H9 (cell line): ENCODE measurements around the gene ZBTB16. TPM values are rescaled to one million over a fixed set of nuclear protein-coding genes. Genes with fewer than 3 reads are reported as not detected.

ENCODE experiments used
- DNase-seq: peaks from one replicate; pipeline ENCODE4 v3.0.0-alpha.2; 2017
- H2AFZ ChIP-seq: one replicate; pipeline ENCODE4 v1.6.1; 2013; ENCODE audit warnings: mild to moderate bottlenecking, low read length, control low read depth, moderate library complexity
- H2AK5ac ChIP-seq: 2 replicates; pipeline ENCODE4 v1.6.1; 2013; ENCODE audit warnings: low read length, control low read depth, mixed read lengths; ENCODE audit not compliant: insufficient read length
- H2BK120ac ChIP-seq: one replicate; pipeline ENCODE4 v1.6.1; 2013; ENCODE audit warnings: low read depth, mild to moderate bottlenecking, low read length, control low read depth, inconsistent platforms; ENCODE audit not compliant: poor library complexity, severe bottlenecking
- H2BK12ac ChIP-seq: 2 replicates; pipeline ENCODE4 v1.6.1; 2013; ENCODE audit warnings: low read length, control low read depth, mixed read lengths, low read depth; ENCODE audit not compliant: insufficient read length
- H2BK15ac ChIP-seq: 2 replicates; pipeline ENCODE4 v1.6.1; 2013; ENCODE audit warnings: low read depth, low read length, control low read depth
- H2BK20ac ChIP-seq: one replicate; pipeline ENCODE4 v1.6.1; 2013; ENCODE audit warnings: low read depth, mild to moderate bottlenecking, low read length, control low read depth, inconsistent platforms; ENCODE audit not compliant: poor library complexity, severe bottlenecking
- H2BK5ac ChIP-seq: 2 replicates; pipeline ENCODE4 v1.6.1; 2013; ENCODE audit warnings: low read length, control low read depth, mixed read lengths; ENCODE audit not compliant: insufficient read length
- H3K14ac ChIP-seq: 2 replicates; pipeline ENCODE4 v1.6.1; 2013; ENCODE audit warnings: low read length, control low read depth; ENCODE audit not compliant: insufficient read depth
- H3K18ac ChIP-seq: 2 replicates; pipeline ENCODE4 v1.6.1; 2013; ENCODE audit warnings: low read depth, mild to moderate bottlenecking, mixed read lengths, low read length, control low read depth; ENCODE audit not compliant: insufficient read length
- H3K23ac ChIP-seq: 2 replicates; pipeline ENCODE4 v1.6.1; 2013; ENCODE audit warnings: low read length, control low read depth, mixed read lengths, low read depth; ENCODE audit not compliant: insufficient read length
- H3K23me2 ChIP-seq: 2 replicates; pipeline ENCODE4 v1.6.1; 2013; ENCODE audit warnings: low read depth, mild to moderate bottlenecking, mixed read lengths, low read length, control low read depth; ENCODE audit not compliant: insufficient read length, poor library complexity, severe bottlenecking
- H3K27ac ChIP-seq: 2 replicates; pipeline ENCODE4 v1.5.1; 2013; ENCODE audit warnings: low read length, control low read depth, mixed read lengths, low read depth; ENCODE audit not compliant: insufficient read length
- H3K27me3 ChIP-seq: 2 replicates; pipeline ENCODE4 v1.6.1; 2013; ENCODE audit warnings: low read length, control low read depth, inconsistent platforms; ENCODE audit not compliant: insufficient read depth
- H3K4ac ChIP-seq: 2 replicates; pipeline ENCODE4 v1.6.1; 2013; ENCODE audit warnings: low read depth, mild to moderate bottlenecking, control low read depth, inconsistent platforms, low read length, moderate library complexity
- H3K4me1 ChIP-seq: 2 replicates; pipeline ENCODE4 v1.6.1; 2013; ENCODE audit warnings: low read length, control low read depth, inconsistent platforms; ENCODE audit not compliant: insufficient read depth
- H3K4me2 ChIP-seq: 2 replicates; pipeline ENCODE4 v1.6.1; 2013; ENCODE audit warnings: low read length, control low read depth, mixed read lengths; ENCODE audit not compliant: insufficient read length, insufficient read depth
- H3K56ac ChIP-seq: 2 replicates; pipeline ENCODE4 v1.6.1; 2013; ENCODE audit warnings: low read depth, mild to moderate bottlenecking, mixed read lengths, low read length, control low read depth; ENCODE audit not compliant: insufficient read length
- H3K79me1 ChIP-seq: 2 replicates; pipeline ENCODE4 v1.6.1; 2013; ENCODE audit warnings: low read depth, mild to moderate bottlenecking, moderate library complexity, low read length, control low read depth, inconsistent platforms; ENCODE audit not compliant: insufficient read depth, poor library complexity, severe bottlenecking
- H3K79me2 ChIP-seq: 2 replicates; pipeline ENCODE4 v1.6.1; 2013; ENCODE audit warnings: low read length, control low read depth, inconsistent platforms; ENCODE audit not compliant: insufficient read depth
- H3K9ac ChIP-seq: 2 replicates; pipeline ENCODE4 v1.6.1; 2013; ENCODE audit warnings: low read length, control low read depth, mixed read lengths; ENCODE audit not compliant: insufficient read length; ENCODE audit errors: extremely low read depth
- H3K9me3 ChIP-seq: one replicate; pipeline ENCODE4 v1.6.1; 2013; ENCODE audit warnings: low read depth, low read length, inconsistent platforms; ENCODE audit not compliant: control insufficient read depth
- H3T11ph ChIP-seq: one replicate; pipeline ENCODE4 v1.6.1; 2013; ENCODE audit warnings: mild to moderate bottlenecking, low read length, control low read depth, inconsistent platforms
- H4K20me1 ChIP-seq: one replicate; pipeline ENCODE4 v1.6.1; 2013; ENCODE audit not compliant: control insufficient read depth, insufficient read length, insufficient read depth
- H4K5ac ChIP-seq: 2 replicates; pipeline ENCODE4 v1.6.1; 2013; ENCODE audit warnings: low read depth, mild to moderate bottlenecking, mixed read lengths, low read length, control low read depth; ENCODE audit not compliant: insufficient read length
- H4K8ac ChIP-seq: replicated peaks from 2 replicates; pipeline ENCODE4 v1.6.1; 2013; ENCODE audit warnings: low read length, control low read depth, mixed read lengths, low read depth; ENCODE audit not compliant: insufficient read length
- H4K91ac ChIP-seq: 2 replicates; pipeline ENCODE4 v1.6.1; 2013; ENCODE audit warnings: low read depth, mild to moderate bottlenecking, moderate library complexity, mixed read lengths, low read length, control low read depth; ENCODE audit not compliant: insufficient read length
- H3K27ac Mint-ChIP-seq, 3 experiments: 2 replicates in 2 of 3; 3 replicates in 1 of 3; pipeline ENCODE4 v1.8.0; 2020 to 2021; ENCODE audit warnings: mixed read lengths in 3 of 3, mild to moderate bottlenecking in 1 of 3, moderate library complexity in 1 of 3
- H3K27me3 Mint-ChIP-seq: 2 replicates; pipeline ENCODE4 v1.8.0; 2021; ENCODE audit warnings: low read depth, mild to moderate bottlenecking, moderate library complexity, mixed read lengths
- H3K36me3 Mint-ChIP-seq, 3 experiments: 2 replicates in 2 of 3; 3 replicates in 1 of 3; pipeline ENCODE4 v1.8.0; 2020 to 2021; ENCODE audit warnings: low read depth in 3 of 3, mixed read lengths in 3 of 3; ENCODE audit not compliant: insufficient read depth in 1 of 3
- H3K4me1 Mint-ChIP-seq, 2 experiments: 2 replicates each; pipeline ENCODE4 v1.8.0; 2020; ENCODE audit warnings: mixed read lengths in 2 of 2
- H3K4me3 Mint-ChIP-seq, 2 experiments: 2 replicates in 1 of 2; 3 replicates in 1 of 2; pipeline ENCODE4 v1.8.0; 2020 to 2021; ENCODE audit warnings: mild to moderate bottlenecking in 2 of 2, mixed read lengths in 2 of 2, moderate library complexity in 1 of 2
- H3K9me3 Mint-ChIP-seq, 2 experiments: 2 replicates in 1 of 2; 3 replicates in 1 of 2; pipeline ENCODE4 v1.8.0; 2020; ENCODE audit warnings: mild to moderate bottlenecking in 2 of 2, mixed read lengths in 2 of 2, moderate library complexity in 1 of 2
- WGBS: extraction: QIAGEN DNeasy Blood & Tissue Kit; methylation state at CpG from one replicate; pipeline ENCODE4 v1.1.7; 2013; ENCODE audit warnings: missing lambda C conversion rate, low lambda C conversion rate, mixed read lengths; ENCODE audit not compliant: insufficient read length; ENCODE audit errors: extremely low coverage; 5-methylcytosine and 5-hydroxymethylcytosine counted together
- total RNA-seq: library from RNA; stranded (reverse); gene quantifications from 2 replicates; pipeline ENCODE4 v1.2.1, GENCODE V29; 2021
- TF ChIP-seq, protein P1 (sequence below): fragments of 200-600 bp; sonication (generic); conservative IDR thresholded peaks from 3 replicates; pipeline ENCODE4 v1.8.0; 2021; ENCODE audit warnings: antibody characterized with exemption, mild to moderate bottlenecking

Gene ZBTB16
- total RNA-seq, 1 experiment from 2014 or later, result not detected

DNA sequence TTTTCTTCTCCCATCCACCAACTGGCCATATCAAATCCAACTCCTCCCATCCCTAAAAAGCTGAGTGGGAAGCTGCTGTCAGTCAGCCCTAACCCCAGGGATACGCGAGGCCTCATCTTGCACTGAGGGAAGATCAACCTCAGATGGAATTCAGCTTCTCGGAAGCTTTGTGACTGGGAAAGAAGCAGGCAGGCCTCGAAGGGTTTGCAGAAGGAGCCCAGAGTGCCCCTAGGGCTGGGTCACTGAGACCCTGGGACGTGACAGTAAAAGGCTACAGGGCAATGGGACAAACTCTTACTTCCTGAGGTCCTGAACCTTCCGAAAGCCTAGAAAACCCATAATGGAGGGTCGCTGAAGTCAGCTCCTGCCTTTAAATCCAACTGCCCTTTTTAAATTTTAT is 202.3 kb downstream of the ZBTB16 start:
- Histone ChIP-seq H4K5ac (no peak overlapping the region), H3T11ph (no peak overlapping the region), H2BK5ac (no peak overlapping the region), H4K91ac (no peak overlapping the region), H3K9ac (no peak overlapping the region), H3K23me2 (no peaks in the 10 kb centered on the region), H3K4me1 (no peaks in the 10 kb centered on the region), H3K56ac (no peak overlapping the region), H3K9me3 (no peaks in the 10 kb centered on the region), H3K4me2 (no peak overlapping the region), H2BK12ac (no peak overlapping the region), H3K14ac (no peak overlapping the region), H3K79me1 (no peaks in the 10 kb centered on the region), H3K4ac (no peak overlapping the region), H3K27me3 (no peaks in the 10 kb centered on the region), H2BK15ac (no peak overlapping the region), H2AFZ (no peak overlapping the region), H4K20me1 (no peaks in the 10 kb centered on the region), H3K79me2 (no peaks in the 10 kb centered on the region), H2BK120ac (no peak overlapping the region), H3K27ac (no peak overlapping the region), H2BK20ac (no peak overlapping the region), H4K8ac (no peak overlapping the region), H2AK5ac (no peak overlapping the region), H3K18ac (no peak overlapping the region), H3K23ac (no peak overlapping the region)
- DNase-seq, result no peak
- Mint-ChIP-seq H3K4me3 (no peak overlapping the region), H3K27me3 (peaks cover 4% of the 10 kb centered on the region), H3K27ac (no peak overlapping the region), H3K4me1 (peaks cover 5 to 14% of the 10 kb centered on the region in 2 experiments), H3K36me3 (no peaks in the 10 kb centered on the region), H3K9me3 (no peaks in the 10 kb centered on the region)
- TF ChIP-seq, protein P1, sequence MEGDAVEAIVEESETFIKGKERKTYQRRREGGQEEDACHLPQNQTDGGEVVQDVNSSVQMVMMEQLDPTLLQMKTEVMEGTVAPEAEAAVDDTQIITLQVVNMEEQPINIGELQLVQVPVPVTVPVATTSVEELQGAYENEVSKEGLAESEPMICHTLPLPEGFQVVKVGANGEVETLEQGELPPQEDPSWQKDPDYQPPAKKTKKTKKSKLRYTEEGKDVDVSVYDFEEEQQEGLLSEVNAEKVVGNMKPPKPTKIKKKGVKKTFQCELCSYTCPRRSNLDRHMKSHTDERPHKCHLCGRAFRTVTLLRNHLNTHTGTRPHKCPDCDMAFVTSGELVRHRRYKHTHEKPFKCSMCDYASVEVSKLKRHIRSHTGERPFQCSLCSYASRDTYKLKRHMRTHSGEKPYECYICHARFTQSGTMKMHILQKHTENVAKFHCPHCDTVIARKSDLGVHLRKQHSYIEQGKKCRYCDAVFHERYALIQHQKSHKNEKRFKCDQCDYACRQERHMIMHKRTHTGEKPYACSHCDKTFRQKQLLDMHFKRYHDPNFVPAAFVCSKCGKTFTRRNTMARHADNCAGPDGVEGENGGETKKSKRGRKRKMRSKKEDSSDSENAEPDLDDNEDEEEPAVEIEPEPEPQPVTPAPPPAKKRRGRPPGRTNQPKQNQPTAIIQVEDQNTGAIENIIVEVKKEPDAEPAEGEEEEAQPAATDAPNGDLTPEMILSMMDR, result no peak
- no CpG with 5 or more reads among the region's 7 CpGs for WGBS
